ENCODE results near the gene XPO4.

XPO4 gene

GRCh38 chr13:20727856-20728255 lies 174.7 kb downstream of the XPO4 start:
- no peak overlapping the region for H3K4me3 ChIP-seq (ENCODE audit: low read depth, low read length)
- TF ChIP-seq CTCF (IDR thresholded peaks at IDR 0.05; ENCODE audit: borderline replicate concordance, insufficient read depth, low read depth, low read length), result no peak
